B cell (primary cell): Measurements from ENCODE around the gene CLCF1. TPM values are rescaled to one million over a fixed set of nuclear protein-coding genes. Genes with fewer than 3 reads are reported as not detected.

ENCODE experiments used
- ATAC-seq: fragments of 200-7000 bp; cut with Tn5 transposase; one replicate; pipeline ENCODE4 v1.10.0; 2021; ENCODE audit warnings: low read depth, mild to moderate bottlenecking, moderate number of reproducible peaks, moderate library complexity
- CTCF ChIA-PET: fragments of 350-600 bp; sonication (Branson Sonifier 250); formaldehyde crosslinking; loops from one replicate; lab custom pipeline; 2021; ENCODE audit warnings: antibody characterized with exemption, inconsistent platforms; lab: Charles Lee
- POLR2A ChIA-PET: fragments of 350-600 bp; sonication (Branson Sonifier 250); formaldehyde crosslinking; loops from one replicate; lab custom pipeline; 2021; ENCODE audit warnings: antibody characterized with exemption; lab: Charles Lee
- DNase-seq: peaks from one replicate; pipeline ENCODE4 v3.0.0; 2013
- H2AFZ ChIP-seq: 2 replicates; pipeline ENCODE4 v1.6.1; 2012; ENCODE audit warnings: mild to moderate bottlenecking, low read depth, low read length; ENCODE audit not compliant: insufficient read depth, poor library complexity, severe bottlenecking
- H3K27ac ChIP-seq, 2 donors: 1 replicate in 1 of 2; 2 replicates in 1 of 2; pipeline ENCODE4 v1.5.1; 2012 to 2013; ENCODE audit warnings: low read length in 2 of 2, mild to moderate bottlenecking in 2 of 2, moderate library complexity in 1 of 2
- H3K27me3 ChIP-seq, 4 experiments: fragments of 200-600 bp in 1 of 4; sonication (generic) in 1 of 4; replicated peaks in 1 of 4; 1 replicate in 2 of 4; 2 replicates in 2 of 4; pipeline versions ENCODE4 v1.6.1 to v1.7.0; 2013 to 2016; ENCODE audit warnings: low read length in 3 of 4, mild to moderate bottlenecking in 2 of 4, mixed read lengths in 1 of 4, moderate library complexity in 1 of 4; ENCODE audit not compliant: insufficient read depth in 4 of 4, control insufficient read depth in 3 of 4; ENCODE audit errors: control extremely low read depth in 1 of 4
- H3K36me3 ChIP-seq, 2 experiments: replicated peaks in 1 of 2; 1 replicate in 1 of 2; 2 replicates in 1 of 2; pipeline versions ENCODE4 v1.6.1 to v1.7.1; 2013; ENCODE audit warnings: low read length in 1 of 2; ENCODE audit not compliant: insufficient read depth in 2 of 2, control insufficient read depth in 1 of 2; ENCODE audit errors: control extremely low read depth in 1 of 2, extremely low read depth in 1 of 2
- H3K4me1 ChIP-seq, 2 donors: fragments of 200-600 bp in 1 of 2; sonication (generic) in 1 of 2; 1 replicate in 1 of 2; 2 replicates in 1 of 2; pipeline versions ENCODE4 v1.5.1 to v1.6.1; 2013 to 2017; ENCODE audit warnings: low read length in 2 of 2; ENCODE audit not compliant: control insufficient read depth in 2 of 2, insufficient read depth in 2 of 2
- H3K4me2 ChIP-seq: replicated peaks from 2 replicates; pipeline ENCODE3; 2012; ENCODE audit warnings: mild to moderate bottlenecking, low read depth, low read length; ENCODE audit not compliant: poor library complexity, severe bottlenecking
- H3K4me3 ChIP-seq, 5 experiments: fragments of 200-600 bp in 1 of 5; sonication (generic) in 1 of 5; 1 replicate in 3 of 5; 2 replicates in 2 of 5; pipeline versions ENCODE4 v1.5.1 to v1.7.0; 2011 to 2016; ENCODE audit warnings: low read length in 4 of 5, mild to moderate bottlenecking in 4 of 5, low read depth in 2 of 5, control low read depth in 1 of 5, moderate library complexity in 1 of 5; ENCODE audit not compliant: insufficient read depth in 1 of 5; ENCODE audit errors: control extremely low read depth in 1 of 5, extremely low read depth in 1 of 5
- H3K79me2 ChIP-seq: fragments of 200-600 bp; sonication (generic); one replicate; pipeline ENCODE4 v1.6.0; 2016; ENCODE audit warnings: low read length; ENCODE audit not compliant: control insufficient read depth, insufficient read depth
- H3K9ac ChIP-seq: fragments of 200-600 bp; sonication (generic); 2 replicates; pipeline ENCODE4 v1.6.1; 2017; ENCODE audit warnings: mild to moderate bottlenecking, low read length, moderate library complexity
- H3K9me3 ChIP-seq, 3 donors: one replicate each; pipeline versions ENCODE4 v1.6.1 to v1.7.1; 2013; ENCODE audit warnings: low read length in 2 of 3; ENCODE audit not compliant: control insufficient read depth in 2 of 3, insufficient read depth in 1 of 3; ENCODE audit errors: control extremely low read depth in 1 of 3
- H4K20me1 ChIP-seq: 2 replicates; pipeline ENCODE4 v1.6.0; 2012; ENCODE audit warnings: mild to moderate bottlenecking, low read length; ENCODE audit not compliant: insufficient read depth, control insufficient read depth, poor library complexity, severe bottlenecking
- H3K27ac Mint-ChIP-seq: one replicate; pipeline ENCODE4 v1.8.0; 2021; ENCODE audit warnings: mixed read lengths
- H3K27me3 Mint-ChIP-seq: one replicate; pipeline ENCODE4 v1.8.0; 2021; ENCODE audit warnings: mixed read lengths
- H3K4me1 Mint-ChIP-seq: one replicate; pipeline ENCODE4 v1.8.0; 2021; ENCODE audit warnings: mixed read lengths
- H3K4me3 Mint-ChIP-seq: one replicate; pipeline ENCODE4 v1.8.0; 2021; ENCODE audit warnings: mixed read lengths
- H3K9me3 Mint-ChIP-seq: one replicate; pipeline ENCODE4 v1.8.0; 2022; ENCODE audit warnings: mixed read lengths; ENCODE audit not compliant: insufficient read depth
- EZH2 ChIP-seq: IDR thresholded peaks from 2 replicates; pipeline ENCODE4 v1.6.1; 2012; ENCODE audit warnings: borderline replicate concordance, low read depth, mild to moderate bottlenecking, moderate library complexity, low read length; ENCODE audit not compliant: insufficient read depth, poor library complexity, severe bottlenecking
- WGBS: methylation state at CpG from one replicate; pipeline ENCODE4 v1.1.5; 2013; ENCODE audit warnings: missing lambda C conversion rate; ENCODE audit not compliant: insufficient coverage; 5-methylcytosine and 5-hydroxymethylcytosine counted together
- intact Hi-C: fragments of 100-400 bp; cut with micrococcal nuclease; formaldehyde crosslinking; loops from one replicate; pipeline ENCODE4 v1.10.0; 2022
- polyA plus RNA-seq: library from polyadenylated mRNA; depleted of rRNA; stranded (reverse); fragments of >200 nt; gene quantifications from 2 replicates; pipeline ENCODE4 v1.2.3, GENCODE V29; 2012
- total RNA-seq, 2 donors: library from RNA; stranded (reverse); fragments of 120-200 nt in 1 of 2; gene quantifications; 1 replicate in 1 of 2; 2 replicates in 1 of 2; pipeline versions ENCODE4 v1.2.3 to v1.2.4, GENCODE V29; 2013 to 2022
- TF ChIP-seq, protein P1 (sequence below): fragments of 200-600 bp; IDR thresholded peaks from one replicate; pipeline ENCODE4 v1.8.0; 2022; ENCODE audit warnings: antibody characterized with exemption, mild to moderate bottlenecking

CLCF1 gene
- total and polyA plus RNA-seq, 2 donors (not counting 1 experiment from before 2014, with no cell fraction given), result 29.1 to 44.6 TPM

DNA sequence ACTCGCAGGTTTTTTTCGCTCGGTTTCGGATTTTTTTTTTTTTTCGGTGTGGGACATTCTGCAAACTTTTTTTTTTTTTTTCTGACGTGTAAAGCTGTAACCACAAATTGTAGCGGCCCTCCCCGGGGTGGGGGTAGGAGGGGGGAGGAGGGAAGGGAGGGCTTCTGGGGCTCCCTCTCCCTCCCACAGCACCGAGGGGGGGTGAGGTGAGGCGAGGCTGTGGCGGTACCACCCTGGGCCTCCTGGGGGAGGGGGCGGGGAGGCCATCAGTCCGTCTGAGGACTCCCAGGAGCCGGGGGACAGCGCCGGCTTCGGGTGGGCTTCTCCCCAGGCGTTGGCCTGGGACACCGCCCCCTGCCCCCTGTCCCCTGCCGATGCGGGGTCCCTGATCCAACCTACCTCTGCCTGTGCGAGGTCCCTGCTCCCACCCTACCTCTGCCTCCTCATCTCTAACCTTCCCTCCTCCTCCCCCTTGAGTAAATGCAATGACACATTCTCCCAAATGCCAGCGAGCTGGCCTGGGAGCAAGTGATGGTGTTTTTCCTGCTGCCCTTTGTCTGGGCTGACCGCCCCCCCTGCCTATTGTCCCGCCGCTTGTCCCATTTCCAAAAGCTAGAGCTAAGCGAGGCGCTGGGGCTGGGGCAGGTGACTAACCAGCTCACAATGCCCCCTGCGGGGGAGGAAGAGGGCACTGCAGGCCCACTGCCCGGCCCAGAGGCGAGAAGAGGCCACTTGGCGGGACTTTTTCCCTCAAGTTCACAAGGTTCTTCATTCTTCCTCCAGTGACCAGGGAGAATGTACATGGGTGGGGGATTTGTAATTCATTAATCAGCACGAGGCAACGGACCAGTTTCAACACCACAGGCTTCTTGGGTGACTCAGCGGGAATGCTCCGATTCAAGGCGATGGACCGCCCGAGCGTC is 511 bp upstream of the CLCF1 start:
- Histone ChIP-seq H2AFZ (peak overlapping the region; percentile 71), H3K79me2 (peaks cover 42% of the 10 kb centered on the region), H3K4me1 (peaks cover 42 to 47% of the 10 kb centered on the region in 2 donors), H3K27me3 (no peaks in the 10 kb centered on the region), H3K9ac (peak overlapping the region; percentile 88), H3K4me2 (peak overlapping the region; percentile 93), H3K9me3 (no peaks in the 10 kb centered on the region), H4K20me1 (peaks cover 34% of the 10 kb centered on the region), H3K36me3 (peaks cover 0 to 3% of the 10 kb centered on the region in 2 experiments), H3K4me3 (peak overlapping the region in 4 of 5 experiments; percentile 48 to 95 (median 76)), H3K27ac (peak overlapping the region; percentile 41 to 89)
- WGBS, result 5% methylated on average over 29 of the region's 40 CpGs
- ChIA-PET POLR2A (interaction anchor here (0.6 to 14.2 kb wide), 31 partner anchors 7 to 1070 kb away, joined by 3 to 323 read pairs (median 6); partner anchors contain the start of genes ANKRD13D, POLD4, PPP1CA and PTPRCAP), CTCF (interaction anchor here (0.6 to 42.2 kb wide), 6 partner anchors 2 to 120 kb away, joined by 3 to 2379 read pairs (median 3); partner anchors contain the start of genes CLCF1, POLD4 and RAD9A)
- Mint-ChIP-seq H3K4me1 (peaks cover 52% of the 10 kb centered on the region), H3K9me3 (no peaks in the 10 kb centered on the region), H3K27me3 (no peaks in the 10 kb centered on the region), H3K27ac (peak overlapping the region; percentile 98), H3K4me3 (peak overlapping the region; percentile 94)
- TF ChIP-seq, protein P1, sequence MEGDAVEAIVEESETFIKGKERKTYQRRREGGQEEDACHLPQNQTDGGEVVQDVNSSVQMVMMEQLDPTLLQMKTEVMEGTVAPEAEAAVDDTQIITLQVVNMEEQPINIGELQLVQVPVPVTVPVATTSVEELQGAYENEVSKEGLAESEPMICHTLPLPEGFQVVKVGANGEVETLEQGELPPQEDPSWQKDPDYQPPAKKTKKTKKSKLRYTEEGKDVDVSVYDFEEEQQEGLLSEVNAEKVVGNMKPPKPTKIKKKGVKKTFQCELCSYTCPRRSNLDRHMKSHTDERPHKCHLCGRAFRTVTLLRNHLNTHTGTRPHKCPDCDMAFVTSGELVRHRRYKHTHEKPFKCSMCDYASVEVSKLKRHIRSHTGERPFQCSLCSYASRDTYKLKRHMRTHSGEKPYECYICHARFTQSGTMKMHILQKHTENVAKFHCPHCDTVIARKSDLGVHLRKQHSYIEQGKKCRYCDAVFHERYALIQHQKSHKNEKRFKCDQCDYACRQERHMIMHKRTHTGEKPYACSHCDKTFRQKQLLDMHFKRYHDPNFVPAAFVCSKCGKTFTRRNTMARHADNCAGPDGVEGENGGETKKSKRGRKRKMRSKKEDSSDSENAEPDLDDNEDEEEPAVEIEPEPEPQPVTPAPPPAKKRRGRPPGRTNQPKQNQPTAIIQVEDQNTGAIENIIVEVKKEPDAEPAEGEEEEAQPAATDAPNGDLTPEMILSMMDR, result peak; percentile 66
- no peak for TF ChIP-seq EZH2
- DNase-seq (peak; percentile 90), ATAC-seq (peak; percentile 75)
- intact Hi-C loops, result loop anchor here (1.0 kb wide), 4 partner anchors 7 to 134 kb away; partner anchors contain the start of genes CDK2AP2 and POLD4
